GM23338 (cell line): ENCODE measurements around the gene OLA1.

Source experiments
- CREB1 ChIP-seq: fragments of 250-450 bp; sonication (Bioruptor Pico); IDR thresholded peaks from 2 replicates; pipeline ENCODE4 v1.5.0; 2020; ENCODE audit warnings: low read depth, mild to moderate bottlenecking, moderate library complexity
- EZH2 ChIP-seq: fragments of 200-600 bp; sonication (generic); IDR thresholded peaks from one replicate; pipeline ENCODE4 v1.8.0; 2017; ENCODE audit warnings: antibody characterized with exemption, mild to moderate bottlenecking, low read depth; ENCODE audit not compliant: unreplicated experiment
- EZH2phosphoT487 ChIP-seq: fragments of 200-600 bp; sonication (generic); IDR thresholded peaks from one replicate; pipeline ENCODE4 v1.8.1; 2018; ENCODE audit warnings: antibody characterized with exemption; ENCODE audit not compliant: unreplicated experiment
- JUNB ChIP-seq: IDR thresholded peaks from one replicate; pipeline ENCODE4 v1.6.1; 2016; ENCODE audit warnings: antibody characterized with exemption; ENCODE audit not compliant: unreplicated experiment
- NANOG ChIP-seq: IDR thresholded peaks from 2 replicates; pipeline ENCODE4 v1.6.1; 2016; ENCODE audit warnings: antibody characterized with exemption, borderline replicate concordance
- POLR2AphosphoS5 ChIP-seq: IDR thresholded peaks from 2 replicates; pipeline ENCODE4 v1.6.1; 2016; ENCODE audit warnings: antibody characterized with exemption, low read depth
- STAT1 ChIP-seq: IDR thresholded peaks from one replicate; pipeline ENCODE4 v1.6.1; 2016; ENCODE audit warnings: antibody characterized with exemption; ENCODE audit not compliant: unreplicated experiment
- ZNF114 ChIP-seq: fragments of 250-450 bp; sonication (Bioruptor Pico); IDR thresholded peaks from 2 replicates; pipeline ENCODE4 v1.5.0; 2020; ENCODE audit warnings: mild to moderate bottlenecking, moderate library complexity
- ZNF331 ChIP-seq: fragments of 250-450 bp; sonication (Bioruptor Pico); IDR thresholded peaks from 2 replicates; pipeline ENCODE4 v1.5.0; 2020; ENCODE audit warnings: low read depth, mild to moderate bottlenecking, moderate library complexity
- TF ChIP-seq, protein P1 (sequence below), 2 experiments: fragments of 200-600 bp in 1 of 2; sonication (generic) in 1 of 2; conservative IDR thresholded peaks; 2 replicates each; pipeline versions ENCODE4 v1.5.1 to v1.6.1; 2016 to 2017; ENCODE audit warnings: antibody characterized with exemption in 2 of 2, low read depth in 2 of 2, mild to moderate bottlenecking in 2 of 2, moderate library complexity in 1 of 2
- TF ChIP-seq, protein P2 (sequence below): IDR thresholded peaks from one replicate; pipeline ENCODE4 v1.6.1; 2018; ENCODE audit warnings: antibody characterized with exemption; ENCODE audit not compliant: unreplicated experiment
- TF ChIP-seq, protein P3 (sequence below): IDR thresholded peaks from 2 replicates; pipeline ENCODE4 v1.6.1; 2016; ENCODE audit warnings: antibody characterized with exemption

DNA sequence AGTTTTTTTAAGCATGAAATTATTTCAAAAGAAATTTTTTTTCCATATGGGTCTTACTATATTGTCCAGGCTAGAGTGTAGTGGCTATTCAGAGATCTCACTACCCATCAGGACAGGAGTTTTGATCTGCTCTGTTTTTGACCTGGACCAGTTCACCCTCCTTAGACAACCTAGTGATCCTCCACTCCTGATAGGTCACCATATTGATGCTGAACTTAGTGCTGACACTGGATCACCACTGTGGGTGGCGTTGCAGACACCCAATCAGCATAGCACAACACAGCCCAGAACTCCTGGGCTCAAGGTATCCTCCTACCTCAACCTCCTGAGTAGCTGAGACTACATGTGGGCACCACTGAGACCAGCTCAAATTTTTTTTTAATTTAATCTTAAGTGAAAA lies 8.2 kb downstream of the OLA1 start:
- TF ChIP-seq POLR2AphosphoS5, result no peak
- TF ChIP-seq, protein P1, sequence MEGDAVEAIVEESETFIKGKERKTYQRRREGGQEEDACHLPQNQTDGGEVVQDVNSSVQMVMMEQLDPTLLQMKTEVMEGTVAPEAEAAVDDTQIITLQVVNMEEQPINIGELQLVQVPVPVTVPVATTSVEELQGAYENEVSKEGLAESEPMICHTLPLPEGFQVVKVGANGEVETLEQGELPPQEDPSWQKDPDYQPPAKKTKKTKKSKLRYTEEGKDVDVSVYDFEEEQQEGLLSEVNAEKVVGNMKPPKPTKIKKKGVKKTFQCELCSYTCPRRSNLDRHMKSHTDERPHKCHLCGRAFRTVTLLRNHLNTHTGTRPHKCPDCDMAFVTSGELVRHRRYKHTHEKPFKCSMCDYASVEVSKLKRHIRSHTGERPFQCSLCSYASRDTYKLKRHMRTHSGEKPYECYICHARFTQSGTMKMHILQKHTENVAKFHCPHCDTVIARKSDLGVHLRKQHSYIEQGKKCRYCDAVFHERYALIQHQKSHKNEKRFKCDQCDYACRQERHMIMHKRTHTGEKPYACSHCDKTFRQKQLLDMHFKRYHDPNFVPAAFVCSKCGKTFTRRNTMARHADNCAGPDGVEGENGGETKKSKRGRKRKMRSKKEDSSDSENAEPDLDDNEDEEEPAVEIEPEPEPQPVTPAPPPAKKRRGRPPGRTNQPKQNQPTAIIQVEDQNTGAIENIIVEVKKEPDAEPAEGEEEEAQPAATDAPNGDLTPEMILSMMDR (conservative IDR thresholded peaks at IDR 0.05; ENCODE audit: low read depth in 2 of 2), result no peak
- TF ChIP-seq, protein P2, sequence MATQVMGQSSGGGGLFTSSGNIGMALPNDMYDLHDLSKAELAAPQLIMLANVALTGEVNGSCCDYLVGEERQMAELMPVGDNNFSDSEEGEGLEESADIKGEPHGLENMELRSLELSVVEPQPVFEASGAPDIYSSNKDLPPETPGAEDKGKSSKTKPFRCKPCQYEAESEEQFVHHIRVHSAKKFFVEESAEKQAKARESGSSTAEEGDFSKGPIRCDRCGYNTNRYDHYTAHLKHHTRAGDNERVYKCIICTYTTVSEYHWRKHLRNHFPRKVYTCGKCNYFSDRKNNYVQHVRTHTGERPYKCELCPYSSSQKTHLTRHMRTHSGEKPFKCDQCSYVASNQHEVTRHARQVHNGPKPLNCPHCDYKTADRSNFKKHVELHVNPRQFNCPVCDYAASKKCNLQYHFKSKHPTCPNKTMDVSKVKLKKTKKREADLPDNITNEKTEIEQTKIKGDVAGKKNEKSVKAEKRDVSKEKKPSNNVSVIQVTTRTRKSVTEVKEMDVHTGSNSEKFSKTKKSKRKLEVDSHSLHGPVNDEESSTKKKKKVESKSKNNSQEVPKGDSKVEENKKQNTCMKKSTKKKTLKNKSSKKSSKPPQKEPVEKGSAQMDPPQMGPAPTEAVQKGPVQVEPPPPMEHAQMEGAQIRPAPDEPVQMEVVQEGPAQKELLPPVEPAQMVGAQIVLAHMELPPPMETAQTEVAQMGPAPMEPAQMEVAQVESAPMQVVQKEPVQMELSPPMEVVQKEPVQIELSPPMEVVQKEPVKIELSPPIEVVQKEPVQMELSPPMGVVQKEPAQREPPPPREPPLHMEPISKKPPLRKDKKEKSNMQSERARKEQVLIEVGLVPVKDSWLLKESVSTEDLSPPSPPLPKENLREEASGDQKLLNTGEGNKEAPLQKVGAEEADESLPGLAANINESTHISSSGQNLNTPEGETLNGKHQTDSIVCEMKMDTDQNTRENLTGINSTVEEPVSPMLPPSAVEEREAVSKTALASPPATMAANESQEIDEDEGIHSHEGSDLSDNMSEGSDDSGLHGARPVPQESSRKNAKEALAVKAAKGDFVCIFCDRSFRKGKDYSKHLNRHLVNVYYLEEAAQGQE, result no peak
- no peak for TF ChIP-seq EZH2phosphoT487
- TF ChIP-seq EZH2, result no peak
- TF ChIP-seq ZNF114 (CRISPR knock-in tag), result no peak
- TF ChIP-seq, protein P3, sequence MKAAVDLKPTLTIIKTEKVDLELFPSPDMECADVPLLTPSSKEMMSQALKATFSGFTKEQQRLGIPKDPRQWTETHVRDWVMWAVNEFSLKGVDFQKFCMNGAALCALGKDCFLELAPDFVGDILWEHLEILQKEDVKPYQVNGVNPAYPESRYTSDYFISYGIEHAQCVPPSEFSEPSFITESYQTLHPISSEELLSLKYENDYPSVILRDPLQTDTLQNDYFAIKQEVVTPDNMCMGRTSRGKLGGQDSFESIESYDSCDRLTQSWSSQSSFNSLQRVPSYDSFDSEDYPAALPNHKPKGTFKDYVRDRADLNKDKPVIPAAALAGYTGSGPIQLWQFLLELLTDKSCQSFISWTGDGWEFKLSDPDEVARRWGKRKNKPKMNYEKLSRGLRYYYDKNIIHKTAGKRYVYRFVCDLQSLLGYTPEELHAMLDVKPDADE, result no peak
- TF ChIP-seq ZNF331 (CRISPR knock-in tag), result no peak
- no peak for TF ChIP-seq NANOG
- TF ChIP-seq CREB1 (CRISPR knock-in tag), result no peak
- TF ChIP-seq STAT1, result no peak
- TF ChIP-seq JUNB, result no peak
